ENCODE data around the gene SLC12A7.

SLC12A7 gene

GRCh38 chr5:1124205-1125029 is 12.6 kb upstream of the SLC12A7 start:
- no peak for DNase-seq

GRCh38 chr5:1123418-1124147 is 11.7 kb upstream of the SLC12A7 start:
- no peak for DNase-seq

GRCh38 chr5:1122511-1123294 is 10.8 kb upstream of the SLC12A7 start:
- DNase-seq: no peak

GRCh38 chr5:1121891-1122290 is 10.0 kb upstream of the SLC12A7 start:
- DNase-seq: no peak

GRCh38 chr5:1121044-1121443 is 9.2 kb upstream of the SLC12A7 start:
- no peak for DNase-seq

- DNase-seq: no peak
Observed at GRCh38 chr5:1120236-1120999, 8.6 kb upstream of the SLC12A7 start.

- DNase-seq: no peak
Observed at GRCh38 chr5:1119312-1119831, 7.5 kb upstream of the SLC12A7 start.

GRCh38 chr5:1118738-1119137 is 6.9 kb upstream of the SLC12A7 start:
- DNase-seq: no peak

GRCh38 chr5:1118231-1118698 is 6.4 kb upstream of the SLC12A7 start:
- no peak for DNase-seq

- DNase-seq: no peak
Observed at GRCh38 chr5:1116977-1117376, 5.1 kb upstream of the SLC12A7 start.

GRCh38 chr5:1116109-1116740 is 4.4 kb upstream of the SLC12A7 start:
- no peak for DNase-seq

GRCh38 chr5:1115123-1115815 is 3.4 kb upstream of the SLC12A7 start:
- no peak for DNase-seq

GRCh38 chr5:1113805-1114586 is 2.1 kb upstream of the SLC12A7 start:
- DNase-seq: no peak

GRCh38 chr5:1113332-1113690 is 1.4 kb upstream of the SLC12A7 start:
- DNase-seq: no peak

GRCh38 chr5:1112596-1113331 is 901 bp upstream of the SLC12A7 start:
- DNase-seq: no peak

GRCh38 chr5:1111241-1111726 is 579 bp downstream of the SLC12A7 start:
- DNase-seq: no peak

- DNase-seq: no peak
Observed at GRCh38 chr5:1110307-1111240, 1.3 kb downstream of the SLC12A7 start.
